KBM-7 (cell line): ENCODE measurements around the gene RUNX1.
A peak's percentile ranks its signal among the peaks of the same experiment; 100 is the strongest.

Experiments
- DNase-seq: peaks from one replicate; pipeline ENCODE4 v3.0.0-alpha.2; 2015
- in situ Hi-C: fragments of 300-500 bp; cut with MboI; formaldehyde crosslinking; loops from 2 replicates; pipeline ENCODE4 v1.14.3; 2020; ENCODE audit warnings: low sequenced_read_pairs, low pct_unique_long_range_greater_than_20kb, mixed read lengths

The RUNX1 gene

DNA sequence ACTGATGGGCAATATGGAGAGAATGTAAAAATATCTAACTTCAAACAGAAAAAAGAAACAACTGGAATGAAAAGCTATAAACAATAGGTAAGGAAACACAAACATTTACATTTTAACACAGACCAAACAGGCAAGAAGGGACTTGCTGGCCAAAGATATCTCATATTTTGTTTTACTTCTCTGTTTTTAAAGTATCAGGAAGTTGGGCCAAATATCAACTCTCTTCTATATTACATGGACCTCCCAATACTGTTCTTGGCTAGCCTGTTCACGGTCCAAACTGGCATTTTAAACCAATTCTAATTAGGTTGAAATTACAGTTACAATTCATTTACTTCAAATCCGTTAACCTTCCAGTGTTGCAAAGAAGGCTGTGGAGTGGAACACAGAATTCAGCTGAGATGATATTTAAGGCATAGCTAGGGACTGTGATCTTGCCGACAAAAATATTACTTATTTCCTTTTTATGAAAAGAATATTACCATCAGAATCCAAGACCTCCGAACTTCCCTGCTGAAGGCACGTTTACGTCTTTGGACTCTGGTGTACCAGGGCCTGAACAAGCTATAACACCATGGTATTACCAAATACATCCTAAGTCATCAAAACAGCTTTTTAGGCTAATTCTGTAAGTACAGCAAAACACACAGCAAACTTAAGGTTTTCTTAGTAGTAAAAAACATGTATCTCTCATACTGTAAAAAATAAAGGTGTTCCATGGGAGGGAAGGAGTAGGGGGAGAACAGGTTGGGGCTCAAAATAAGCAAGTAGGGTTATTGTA, 165.4 kb downstream of the RUNX1 start:
- in situ Hi-C loops, result no loop called here
- DNase-seq, result peak; percentile 39

DNA sequence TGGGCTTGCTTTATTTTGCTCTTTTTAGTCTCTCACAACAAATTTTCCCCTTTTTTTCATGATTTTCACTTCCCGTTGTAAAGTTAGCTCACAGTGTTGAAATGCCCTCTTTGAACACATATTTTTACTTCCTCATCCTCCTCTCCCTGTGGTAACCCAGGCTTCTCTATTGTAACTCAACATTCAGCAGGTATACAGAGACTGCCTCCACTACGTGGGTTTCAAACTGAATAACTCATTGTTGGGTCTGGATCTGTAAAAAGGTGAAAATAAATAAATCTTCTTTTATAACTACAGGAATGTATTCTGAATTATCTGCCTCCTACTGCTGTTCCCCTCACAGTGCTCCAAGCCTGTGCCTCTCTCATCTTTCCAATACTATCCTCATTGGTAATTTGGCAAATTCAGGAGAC, 166.4 kb downstream of the RUNX1 start:
- DNase-seq, result peak; percentile 80
- in situ Hi-C loops, result no loop called here

DNA sequence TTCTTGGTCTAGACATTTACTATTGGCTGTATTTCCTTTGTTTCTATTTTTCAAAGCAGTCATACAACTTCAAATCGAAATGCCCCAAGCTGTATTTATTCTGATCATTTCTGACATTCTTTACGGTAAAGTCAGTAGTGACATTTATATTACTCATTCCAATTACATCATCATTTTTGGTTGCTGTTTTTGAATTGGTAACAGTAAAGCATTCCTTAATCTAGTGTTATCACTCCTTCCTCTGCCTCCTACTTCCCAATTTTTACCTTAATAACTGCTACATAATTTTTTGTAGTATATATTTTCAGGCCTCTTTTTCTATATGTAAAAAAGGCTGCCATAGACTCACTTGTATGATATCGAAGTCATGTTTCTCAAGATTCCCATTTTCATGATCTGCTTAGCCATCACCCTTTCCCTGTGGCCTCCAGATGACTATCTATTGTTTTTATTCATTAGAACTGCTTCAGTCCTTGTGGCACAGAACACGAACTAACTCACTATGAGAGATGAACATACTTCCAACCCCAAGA, 167.2 kb downstream of the RUNX1 start:
- no peak for DNase-seq
- in situ Hi-C loops, result no loop called here

DNA sequence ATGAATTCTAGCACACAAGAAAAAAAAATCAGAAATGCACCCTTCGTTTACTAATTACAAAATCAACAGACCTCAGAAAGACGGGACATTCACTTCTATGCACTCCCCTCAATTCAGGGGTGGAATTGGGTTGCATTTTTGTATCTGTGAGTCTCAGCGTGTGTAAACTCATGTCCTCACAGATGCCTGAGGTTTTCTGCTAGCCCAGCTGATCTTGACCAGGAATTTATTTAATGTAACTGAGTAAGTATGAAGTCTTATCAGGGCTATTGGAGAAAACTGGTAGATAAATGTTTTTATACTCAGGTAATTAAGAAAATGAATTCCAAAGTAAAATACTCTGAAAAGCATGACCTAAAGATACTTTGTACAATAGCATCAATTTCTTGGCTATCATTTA, 167.7 kb downstream of the RUNX1 start:
- in situ Hi-C loops, result no loop called here
- DNase-seq, result no peak

DNA sequence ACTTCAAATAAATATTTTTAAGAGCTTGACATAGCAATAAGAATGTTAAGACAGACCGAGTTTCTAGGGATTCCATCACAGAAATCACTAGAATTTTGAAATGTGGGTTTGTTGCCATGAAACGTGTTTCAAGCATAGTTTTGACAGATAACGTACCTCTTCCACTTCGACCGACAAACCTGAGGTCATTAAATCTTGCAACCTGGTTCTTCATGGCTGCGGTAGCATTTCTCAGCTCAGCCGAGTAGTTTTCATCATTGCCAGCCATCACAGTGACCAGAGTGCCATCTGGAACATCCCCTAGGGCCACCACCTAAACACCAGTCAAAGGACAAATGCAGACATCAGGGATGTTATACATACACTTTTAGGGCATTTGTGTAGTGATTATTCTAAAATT, 168.7 kb downstream of the RUNX1 start:
- DNase-seq, result no peak
- in situ Hi-C loops, result no loop called here

DNA sequence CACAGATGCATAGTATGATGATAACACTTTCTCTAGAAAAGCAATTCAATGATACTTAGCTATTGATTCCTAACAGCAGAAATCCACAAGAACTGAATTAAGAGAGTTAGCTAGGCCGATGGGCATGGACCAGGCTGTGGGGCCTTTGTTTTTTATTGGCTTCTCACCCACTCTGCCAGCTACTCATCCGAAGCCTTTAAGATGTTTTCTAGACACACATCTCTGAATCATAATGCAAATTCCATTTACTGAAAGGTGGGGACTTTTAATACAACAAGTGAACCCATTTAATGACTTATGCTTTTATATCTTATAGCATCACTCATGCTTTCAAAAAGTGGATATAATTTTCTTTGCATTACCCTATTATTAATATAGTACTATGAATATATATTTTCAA, 170.2 kb downstream of the RUNX1 start:
- in situ Hi-C loops, result no loop called here
- no peak for DNase-seq

DNA sequence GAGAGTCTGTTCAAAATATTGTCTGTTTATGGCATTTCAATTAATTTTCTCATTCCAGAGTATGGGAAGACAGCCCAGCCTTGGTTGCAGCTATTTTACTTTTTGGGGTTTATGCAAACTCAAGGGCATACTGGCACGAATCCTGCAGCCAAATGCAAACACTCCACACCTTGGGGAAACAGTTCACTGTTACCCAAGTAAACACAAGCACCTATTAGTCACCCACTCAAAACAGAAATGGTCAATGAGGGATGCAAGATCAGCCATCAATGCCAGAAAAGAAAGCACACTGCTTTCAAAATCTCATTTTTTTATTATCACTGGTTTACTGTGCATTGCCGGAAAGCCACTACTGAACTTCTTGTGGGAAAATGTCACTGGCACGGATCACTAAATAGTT, 170.6 kb downstream of the RUNX1 start:
- in situ Hi-C loops, result no loop called here
- no peak for DNase-seq

DNA sequence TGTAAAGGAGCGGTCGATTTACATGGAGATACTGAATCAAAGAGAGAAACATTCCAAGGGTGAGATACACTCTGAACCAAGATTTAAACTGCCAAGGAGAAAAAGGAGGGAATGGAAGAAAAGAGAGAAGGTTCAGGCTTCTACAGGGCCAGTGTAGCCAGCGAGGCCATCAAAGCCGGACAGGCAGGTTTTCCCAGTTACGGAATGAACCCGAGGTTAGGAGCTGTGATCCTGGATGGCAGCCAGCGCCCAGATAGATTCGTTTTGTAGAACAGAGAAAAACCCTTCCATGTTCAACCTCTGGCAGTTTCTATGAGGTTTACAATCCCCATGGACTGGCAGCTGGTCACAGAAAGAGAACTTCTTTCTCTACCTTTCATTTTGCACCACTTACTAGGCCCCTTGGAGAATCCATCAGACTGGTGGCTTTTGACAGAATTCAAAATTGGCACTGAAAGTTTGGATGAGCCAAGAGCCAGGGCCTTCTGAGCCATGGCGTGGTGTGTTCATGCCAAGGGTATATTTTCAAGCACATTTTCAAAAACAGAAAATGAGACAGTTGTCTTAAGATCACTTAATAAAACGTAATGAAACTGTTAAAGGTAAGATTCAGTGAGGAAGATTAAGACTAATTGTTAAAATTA, 171.5 kb downstream of the RUNX1 start:
- in situ Hi-C loops, result no loop called here
- no peak for DNase-seq

DNA sequence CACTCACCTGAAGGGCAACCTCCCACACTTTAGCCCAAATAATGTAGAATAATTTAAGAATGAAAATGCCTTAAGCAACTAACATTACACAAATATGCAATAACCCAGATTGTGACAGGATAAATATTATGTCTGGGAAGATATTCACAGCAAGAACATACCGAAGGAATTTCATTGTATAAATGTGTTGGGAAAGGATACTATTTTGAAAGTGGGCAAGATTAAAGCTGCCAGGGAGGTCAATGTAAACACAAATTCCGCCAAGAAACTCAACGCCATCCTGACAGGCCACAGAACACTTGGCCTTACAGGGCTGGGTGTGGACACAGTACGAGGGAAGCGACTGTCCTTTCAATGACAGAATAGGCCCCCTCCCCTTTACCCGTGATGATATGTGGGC, 173.3 kb downstream of the RUNX1 start:
- in situ Hi-C loops, result no loop called here
- no peak for DNase-seq

DNA sequence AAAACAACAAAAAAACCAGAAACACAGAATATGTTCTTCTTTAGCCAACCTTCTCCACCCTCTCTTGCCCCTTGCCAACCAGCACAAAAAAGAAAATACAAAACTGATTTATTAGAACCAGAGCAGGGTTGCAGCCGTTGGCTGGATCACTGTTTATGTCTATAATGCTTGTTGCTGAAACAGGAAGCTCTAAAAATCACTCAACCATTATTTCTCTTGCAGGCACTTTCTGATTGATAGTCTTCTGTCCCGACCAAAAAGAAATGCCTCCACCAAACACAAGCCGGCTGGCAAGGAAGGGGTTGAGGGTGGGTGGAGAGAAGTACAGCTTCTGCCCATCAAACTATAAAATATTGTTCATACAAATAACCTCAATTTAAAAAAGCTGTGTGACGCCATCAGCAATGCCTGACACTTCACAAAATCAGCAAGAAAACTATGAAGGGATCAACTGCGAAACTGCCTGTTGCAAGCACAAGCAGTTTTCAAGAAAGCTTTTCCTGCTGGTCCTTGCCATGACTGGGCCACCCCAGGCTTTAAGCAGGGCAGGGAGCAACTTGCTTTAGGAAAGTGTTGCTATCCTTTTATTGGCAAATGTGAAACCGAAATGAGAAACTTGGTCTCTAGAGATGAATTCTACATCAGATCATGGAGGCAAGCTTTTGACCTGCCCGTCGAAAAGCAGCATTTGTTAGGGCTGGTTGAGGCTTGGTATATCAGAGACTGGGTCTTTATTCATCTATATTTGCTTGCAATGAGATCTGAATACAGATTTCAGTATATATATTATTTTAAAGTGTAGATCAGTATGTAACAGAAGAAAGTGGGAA, 174.2 kb downstream of the RUNX1 start:
- DNase-seq, result peak; percentile 63
- in situ Hi-C loops, result no loop called here

DNA sequence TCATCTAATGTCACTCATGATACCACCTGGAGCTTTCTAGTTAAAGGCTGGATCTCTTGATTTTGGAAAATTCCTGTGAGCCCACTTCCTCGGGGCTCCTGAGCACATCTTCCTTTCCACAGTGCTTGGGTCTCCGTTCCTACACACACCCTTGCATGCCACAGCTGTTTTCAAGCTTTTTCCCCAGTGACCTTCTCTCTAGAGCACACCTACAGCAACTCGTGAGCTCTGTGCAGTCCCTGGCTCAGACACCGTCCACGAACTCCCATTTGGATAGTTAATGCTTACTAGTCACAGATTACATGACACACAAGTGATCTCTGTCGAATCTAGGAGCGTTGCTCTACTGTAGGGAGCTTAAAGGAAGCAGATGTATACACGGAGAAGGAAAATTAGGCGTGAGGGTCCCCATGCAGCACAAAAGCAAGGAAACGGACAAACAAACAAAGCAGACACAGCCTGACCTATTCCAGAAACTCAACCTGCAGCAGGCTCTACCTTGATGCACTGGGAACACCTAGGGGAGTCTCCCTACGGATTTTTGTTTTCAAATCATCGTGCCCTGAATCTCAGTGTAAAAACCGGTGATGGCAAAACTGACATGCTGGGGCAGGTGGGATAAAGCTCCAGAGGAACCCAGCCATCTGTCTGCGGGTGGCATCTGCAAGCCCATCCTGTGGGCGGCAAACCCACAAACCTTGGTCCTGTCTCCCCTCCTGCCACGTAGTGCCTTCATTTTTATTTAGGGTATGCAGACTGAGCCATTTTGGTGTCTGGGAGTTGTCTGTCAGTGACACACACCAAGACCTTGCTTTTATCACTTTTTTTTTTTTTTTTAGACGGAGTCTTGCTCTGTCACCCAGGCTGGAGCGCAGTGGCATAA, 177.8 kb downstream of the RUNX1 start:
- in situ Hi-C loops, result no loop called here
- no peak for DNase-seq

DNA sequence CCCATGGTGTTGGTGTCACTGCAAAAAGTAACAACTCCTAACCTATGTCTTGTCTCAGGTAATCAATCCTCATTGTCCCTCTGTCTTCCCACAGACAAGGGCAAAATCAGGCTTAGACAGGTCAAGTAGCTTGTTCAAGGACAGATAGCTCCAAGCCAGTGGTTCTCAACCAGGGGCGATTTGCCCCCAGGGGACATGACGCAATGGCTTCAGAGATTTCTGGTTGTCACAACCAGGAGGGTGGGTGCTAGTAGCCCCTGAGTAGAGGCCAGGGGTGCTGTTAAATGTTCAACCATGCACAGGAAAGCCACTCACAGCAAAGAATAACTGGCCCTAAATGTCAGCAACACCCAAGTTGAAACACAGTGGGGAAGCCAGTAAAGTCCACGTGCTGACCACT, 178.9 kb downstream of the RUNX1 start:
- in situ Hi-C loops, result no loop called here

DNA sequence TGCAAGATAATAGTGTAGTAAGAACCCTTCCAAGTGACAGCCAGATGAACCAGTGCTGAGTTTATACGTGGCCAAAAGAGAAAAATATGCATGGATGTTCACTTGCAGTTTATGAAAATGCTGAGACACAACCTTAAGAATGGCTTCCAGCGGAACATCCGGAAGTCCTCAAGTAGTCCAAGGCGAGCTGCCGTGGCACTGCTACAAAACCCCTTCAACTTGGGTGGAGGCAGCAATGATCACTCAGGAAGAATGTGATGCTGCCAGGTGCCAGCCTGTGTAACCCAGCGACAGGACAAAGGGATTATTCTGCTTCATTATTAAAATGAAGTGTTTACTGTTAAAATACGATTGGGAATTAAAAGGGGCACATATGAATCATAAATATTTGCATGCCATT, 179.6 kb downstream of the RUNX1 start:
- in situ Hi-C loops, result no loop called here
- no peak for DNase-seq

More for the DNA sequence above, 178.9 kb downstream of the RUNX1 start:
- DNase-seq, result no peak

DNA sequence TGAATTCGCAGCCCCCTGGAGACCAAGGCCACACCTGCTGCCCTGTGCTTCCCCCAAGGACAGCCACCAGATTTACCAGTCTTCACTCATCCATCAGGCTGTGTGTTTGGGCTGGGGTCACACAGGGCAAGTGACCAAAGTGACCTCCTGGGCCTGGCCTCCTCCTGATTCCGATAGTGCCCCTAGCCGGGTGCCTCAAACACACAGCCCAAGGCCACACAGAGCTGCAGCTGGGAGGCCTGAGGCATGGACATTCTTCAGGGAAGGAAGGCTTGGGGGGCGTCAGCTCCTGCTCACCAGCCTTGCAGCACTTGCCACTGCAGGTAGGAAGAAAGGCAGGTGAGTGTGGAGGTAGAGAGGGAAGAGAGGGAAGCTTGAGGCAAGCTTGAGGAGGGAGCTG, 181.3 kb downstream of the RUNX1 start:
- in situ Hi-C loops, result no loop called here
- no peak for DNase-seq

DNA sequence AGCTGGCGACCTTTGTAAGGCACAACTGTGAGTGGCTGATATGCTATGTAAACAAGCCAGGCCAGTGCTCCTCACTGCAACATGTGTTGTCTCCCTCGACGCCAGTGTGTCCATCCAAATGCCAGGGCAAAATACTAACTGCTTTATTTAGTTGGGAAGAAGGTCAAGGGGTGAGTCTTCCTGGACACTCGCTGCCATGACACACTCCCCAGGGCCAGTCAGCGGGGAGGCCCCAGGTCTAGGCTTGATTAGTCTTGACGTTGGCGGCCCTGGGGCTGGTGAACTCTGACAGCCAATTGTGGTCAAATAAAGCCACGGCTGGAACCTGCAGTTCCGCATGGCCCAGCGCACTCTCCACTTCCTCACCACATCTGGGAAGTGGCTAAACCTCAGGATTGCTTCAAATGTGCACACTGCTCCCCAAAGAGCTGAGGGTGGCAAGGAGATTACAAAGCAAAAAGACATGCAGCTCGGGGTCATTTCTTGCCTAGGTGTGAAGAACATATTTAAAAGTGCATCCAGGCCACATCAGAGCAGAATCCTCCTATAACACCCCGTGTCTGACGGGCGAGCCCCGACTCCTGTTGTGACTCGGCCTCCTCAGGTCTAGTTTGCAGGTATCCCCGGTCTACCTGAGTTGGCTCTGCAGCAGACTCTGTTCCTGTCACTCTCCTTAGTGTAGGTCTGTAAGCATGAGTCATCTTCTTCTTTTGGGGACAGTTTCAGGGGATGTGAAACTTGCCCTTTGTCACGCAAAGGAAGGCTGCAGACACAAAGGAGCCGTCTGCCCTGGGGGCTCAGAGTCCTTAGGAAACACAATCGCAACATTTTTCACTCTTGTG, 183.5 kb downstream of the RUNX1 start:
- DNase-seq, result peak; percentile 80
- in situ Hi-C loops, result no loop called here

DNA sequence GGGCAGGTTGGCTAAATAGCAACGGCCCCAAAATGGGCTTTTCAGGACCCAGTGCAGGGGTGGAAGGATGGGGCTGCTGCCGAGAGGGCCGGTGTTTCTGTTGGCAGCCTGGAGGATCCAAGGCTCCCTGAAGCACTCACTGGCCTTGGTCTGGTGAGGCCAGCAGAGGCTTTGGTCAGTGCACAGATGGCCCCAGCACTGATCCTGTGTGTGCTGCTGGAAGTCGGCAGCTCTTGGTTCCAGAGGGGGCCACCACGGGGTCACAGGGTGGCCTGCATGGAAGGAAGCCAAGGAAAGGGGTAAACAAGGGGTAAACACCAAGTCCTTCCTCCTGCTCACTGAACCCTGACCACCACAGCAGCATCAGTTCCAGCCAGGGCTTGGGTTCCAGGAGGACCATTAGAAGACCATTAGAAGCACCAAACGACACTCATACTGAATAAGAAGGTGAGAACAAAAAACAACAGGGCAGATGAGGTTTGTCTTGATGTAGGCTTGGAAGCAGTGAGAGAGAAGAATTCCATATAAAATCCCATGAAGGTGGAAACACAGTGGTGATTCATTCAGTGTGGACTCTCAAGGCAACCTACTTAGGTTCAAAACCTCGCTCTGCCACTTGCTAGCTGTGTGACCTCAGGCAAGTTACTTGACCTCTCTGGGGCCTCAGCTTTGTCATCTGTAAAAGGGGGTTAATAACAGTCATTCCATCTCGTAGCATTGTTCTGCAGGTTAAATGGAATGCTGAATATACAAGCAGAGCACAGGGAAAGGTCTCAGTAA, 184.5 kb downstream of the RUNX1 start:
- in situ Hi-C loops, result no loop called here
- no peak for DNase-seq

DNA sequence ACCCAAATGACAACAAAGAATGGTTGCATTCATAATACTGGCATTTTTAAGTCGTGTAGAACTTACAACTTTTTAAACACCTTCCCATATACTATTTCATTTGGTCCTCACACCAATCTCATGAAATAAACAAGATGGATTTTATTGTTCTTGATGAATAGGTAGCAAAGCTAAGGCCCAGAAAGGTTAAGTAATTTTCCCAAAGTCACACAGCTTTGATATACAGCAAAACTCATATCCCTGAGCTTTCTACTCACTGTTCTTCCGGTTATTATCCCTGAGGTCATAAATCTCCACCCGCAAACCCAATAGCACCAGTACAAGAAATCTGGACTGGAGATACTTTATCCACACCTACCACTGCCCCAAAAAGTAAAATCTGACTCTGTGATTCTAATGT, 186.2 kb downstream of the RUNX1 start:
- no peak for DNase-seq
- in situ Hi-C loops, result no loop called here
